Mesothelial cell of epicardium (in vitro differentiated cells): Measurements from ENCODE around the gene CLDN15. TPM values are rescaled to one million over a fixed set of nuclear protein-coding genes. Genes with fewer than 3 reads are reported as not detected.
"Not testable (repeated sequence)": the region's sequence is repeated elsewhere in the genome, so short reads cannot be mapped to it uniquely, and the experiment has no call there.

Source experiments
- DNase-seq, 2 experiments: peaks; one replicate each; pipeline ENCODE4 v3.0.0; 2021; ENCODE audit warnings: low spot score in 2 of 2; ENCODE audit not compliant: unreplicated experiment in 2 of 2
- H3K27ac Mint-ChIP-seq: 2 replicates; pipeline ENCODE4 v1.8.0; 2021; ENCODE audit warnings: mixed read lengths
- H3K27me3 Mint-ChIP-seq: 2 replicates; pipeline ENCODE4 v1.8.0; 2021; ENCODE audit warnings: low read depth, mixed read lengths
- H3K36me3 Mint-ChIP-seq: 2 replicates; pipeline ENCODE4 v1.8.0; 2021; ENCODE audit warnings: mixed read lengths
- H3K4me1 Mint-ChIP-seq: 2 replicates; pipeline ENCODE4 v1.8.0; 2021; ENCODE audit warnings: mixed read lengths
- H3K4me3 Mint-ChIP-seq: 2 replicates; pipeline ENCODE4 v1.8.0; 2021; ENCODE audit warnings: mild to moderate bottlenecking, moderate library complexity, mixed read lengths
- H3K9me3 Mint-ChIP-seq: 2 replicates; pipeline ENCODE4 v1.8.0; 2021; ENCODE audit warnings: mixed read lengths
- total RNA-seq: library from RNA; stranded (reverse); gene quantifications from 3 replicates; pipeline ENCODE4 v1.2.1, GENCODE V29; 2021
- TF ChIP-seq, protein P1 (sequence below): fragments of 200-600 bp; sonication (generic); IDR thresholded peaks from one replicate; pipeline ENCODE4 v1.5.0; 2021; ENCODE audit warnings: antibody characterized with exemption; ENCODE audit not compliant: unreplicated experiment

CLDN15 gene
- total RNA-seq, 1 donor from 2014 or later: 19.5 TPM

DNA sequence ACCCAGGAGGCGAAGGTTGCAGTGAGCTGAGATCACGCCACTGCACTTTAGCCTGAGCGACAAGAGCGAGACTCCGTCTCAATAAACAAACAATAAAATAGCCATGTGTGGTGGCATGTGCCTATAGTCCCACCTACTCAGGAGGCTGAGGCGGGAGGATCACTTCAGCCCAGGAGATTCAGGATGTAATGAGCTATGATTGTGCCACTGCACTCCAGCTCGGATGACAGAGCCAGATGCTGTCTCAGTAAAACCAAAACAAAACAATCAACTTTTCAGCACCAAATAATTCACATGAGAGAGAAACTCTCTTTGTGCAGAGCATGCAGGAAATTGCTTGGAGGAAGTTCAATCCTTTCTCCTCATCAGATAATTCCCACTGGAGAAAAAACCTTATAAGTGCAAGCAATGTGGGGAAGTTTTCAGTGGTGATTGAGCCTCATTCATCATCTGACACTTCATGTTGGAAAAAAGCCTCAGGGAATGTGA, 20.7 kb upstream of the CLDN15 start:
- Mint-ChIP-seq H3K36me3 (no peaks in the 10 kb centered on the region), H3K27me3 (no peaks in the 10 kb centered on the region), H3K9me3 (no peaks in the 10 kb centered on the region), H3K4me1 (peaks cover 2% of the 10 kb centered on the region), H3K27ac (peak overlapping the region; percentile 41), H3K4me3 (no peak overlapping the region)
- DNase-seq: no peak
- TF ChIP-seq, protein P1, sequence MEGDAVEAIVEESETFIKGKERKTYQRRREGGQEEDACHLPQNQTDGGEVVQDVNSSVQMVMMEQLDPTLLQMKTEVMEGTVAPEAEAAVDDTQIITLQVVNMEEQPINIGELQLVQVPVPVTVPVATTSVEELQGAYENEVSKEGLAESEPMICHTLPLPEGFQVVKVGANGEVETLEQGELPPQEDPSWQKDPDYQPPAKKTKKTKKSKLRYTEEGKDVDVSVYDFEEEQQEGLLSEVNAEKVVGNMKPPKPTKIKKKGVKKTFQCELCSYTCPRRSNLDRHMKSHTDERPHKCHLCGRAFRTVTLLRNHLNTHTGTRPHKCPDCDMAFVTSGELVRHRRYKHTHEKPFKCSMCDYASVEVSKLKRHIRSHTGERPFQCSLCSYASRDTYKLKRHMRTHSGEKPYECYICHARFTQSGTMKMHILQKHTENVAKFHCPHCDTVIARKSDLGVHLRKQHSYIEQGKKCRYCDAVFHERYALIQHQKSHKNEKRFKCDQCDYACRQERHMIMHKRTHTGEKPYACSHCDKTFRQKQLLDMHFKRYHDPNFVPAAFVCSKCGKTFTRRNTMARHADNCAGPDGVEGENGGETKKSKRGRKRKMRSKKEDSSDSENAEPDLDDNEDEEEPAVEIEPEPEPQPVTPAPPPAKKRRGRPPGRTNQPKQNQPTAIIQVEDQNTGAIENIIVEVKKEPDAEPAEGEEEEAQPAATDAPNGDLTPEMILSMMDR: no peak

DNA sequence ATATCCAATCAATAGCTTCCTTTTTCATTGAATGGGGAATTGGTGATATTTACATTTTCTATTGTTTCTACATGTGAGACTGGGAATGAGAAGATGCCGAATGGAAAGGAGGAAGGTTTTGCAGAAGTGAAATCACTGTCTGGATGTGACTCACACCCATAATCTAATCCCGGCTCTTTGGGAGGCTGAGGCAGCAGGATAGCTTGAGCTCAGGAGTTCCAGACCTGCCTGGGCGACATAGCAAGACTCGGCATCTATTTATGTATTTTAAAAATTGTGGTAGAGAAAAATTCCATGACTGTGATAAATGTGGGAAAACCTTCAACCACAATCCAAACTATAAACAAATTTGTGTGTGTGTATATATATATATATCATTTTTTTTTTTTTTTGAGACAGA, 18.2 kb upstream of the CLDN15 start:
- Mint-ChIP-seq H3K27me3 (no peaks in the 10 kb centered on the region), H3K4me1 (peaks cover 13% of the 10 kb centered on the region), H3K9me3 (no peaks in the 10 kb centered on the region), H3K36me3 (peaks cover 2% of the 10 kb centered on the region), H3K27ac (no peak overlapping the region), H3K4me3 (no peak overlapping the region)
- DNase-seq: no peak
- TF ChIP-seq, protein P1: no peak

DNA sequence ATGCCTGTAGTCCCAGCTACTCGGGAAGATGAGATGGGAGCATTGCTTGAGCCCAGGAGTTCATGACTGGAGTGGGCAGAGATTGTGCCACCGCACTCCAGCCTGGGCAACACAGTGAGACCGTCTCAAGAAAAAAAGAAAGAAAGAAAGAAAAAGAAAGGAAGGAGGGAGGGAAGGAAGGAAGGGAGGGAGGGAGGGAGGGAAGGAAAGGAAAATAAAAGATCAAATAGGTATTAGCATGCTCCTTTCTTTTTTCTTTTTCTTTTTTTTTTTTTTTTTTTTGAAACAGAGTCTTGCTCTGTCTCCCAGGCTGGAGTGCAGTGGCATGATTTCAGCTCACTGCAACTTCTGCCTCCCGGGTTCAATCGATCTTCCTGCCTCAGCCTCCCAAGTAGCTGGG, 15.6 kb upstream of the CLDN15 start:
- Mint-ChIP-seq H3K4me3 (peak overlapping the region; percentile 99), H3K4me1 (peaks cover 18% of the 10 kb centered on the region)
- not testable (repeated sequence) for H3K27me3 Mint-ChIP-seq, DNase-seq, H3K27ac Mint-ChIP-seq, H3K36me3 Mint-ChIP-seq, H3K9me3 Mint-ChIP-seq

DNA sequence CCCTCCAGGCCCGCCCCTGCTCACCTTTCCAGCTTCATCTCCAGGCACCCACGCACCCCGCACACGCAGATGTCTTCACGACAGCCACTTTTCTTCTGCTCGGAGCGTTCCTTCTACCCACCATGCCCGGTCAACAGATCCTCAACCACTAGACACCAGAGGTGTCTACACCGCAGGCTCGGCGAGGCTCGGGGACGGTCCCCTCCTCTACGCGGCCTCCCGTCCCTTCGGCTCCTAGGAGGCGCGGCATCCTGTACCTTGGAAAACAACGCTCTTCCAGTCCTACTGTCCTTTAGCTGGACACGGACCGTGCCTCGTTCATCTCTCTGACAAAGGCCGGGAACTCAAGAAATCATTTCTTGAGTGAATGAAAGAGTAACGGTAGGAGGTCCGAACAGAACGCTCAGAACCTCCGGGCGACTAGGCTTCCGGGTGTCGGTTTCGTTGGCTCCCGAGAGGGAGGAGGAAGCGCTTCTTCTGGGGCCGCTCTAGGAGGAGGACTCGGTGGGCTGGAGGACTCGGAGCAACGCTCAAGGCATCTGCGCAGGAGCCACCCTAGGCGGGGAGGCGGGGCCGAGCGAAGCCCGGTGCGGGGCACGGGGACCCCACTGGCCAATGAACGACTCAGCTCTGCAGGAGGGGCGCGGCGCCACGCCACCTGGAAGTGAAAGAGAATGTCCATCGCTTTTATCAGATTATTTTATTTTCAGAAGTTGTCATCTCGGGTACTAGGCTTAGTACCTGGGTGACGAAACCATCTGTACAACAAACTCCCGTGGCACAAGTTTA, 14.5 kb upstream of the CLDN15 start:
- H3K27ac Mint-ChIP-seq: peak overlapping the region; percentile 96
- TF ChIP-seq, protein P1: no peak
- no peaks in the 10 kb centered on the region for H3K27me3 Mint-ChIP-seq
- no peaks in the 10 kb centered on the region for H3K9me3 Mint-ChIP-seq
- peak; percentile 94 to 97 for DNase-seq
- H3K36me3 Mint-ChIP-seq: peaks cover 9% of the 10 kb centered on the region
- H3K4me1 Mint-ChIP-seq: peaks cover 20% of the 10 kb centered on the region
- H3K4me3 Mint-ChIP-seq: peak overlapping the region; percentile 99

DNA sequence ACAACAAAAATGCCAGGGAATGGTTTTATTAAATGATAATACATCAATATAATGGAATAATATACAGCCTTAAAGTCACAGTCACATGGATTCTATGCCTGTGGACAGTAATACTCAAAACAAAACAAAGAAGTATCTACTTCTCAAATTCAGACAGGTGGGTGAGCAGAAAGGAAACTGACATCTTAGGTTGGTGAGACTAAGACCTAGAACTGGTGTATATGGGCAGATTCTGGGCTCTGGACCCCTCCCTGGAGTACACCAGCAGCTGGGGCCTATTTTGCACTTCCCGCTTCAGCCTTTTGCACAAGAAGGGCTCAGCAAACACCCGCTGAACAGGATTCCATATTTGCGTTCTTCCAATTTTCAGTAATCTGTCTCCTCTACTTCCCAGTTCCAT, 12.7 kb upstream of the CLDN15 start:
- peak overlapping the region; percentile 99 for H3K4me3 Mint-ChIP-seq
- TF ChIP-seq, protein P1: no peak
- H3K9me3 Mint-ChIP-seq: no peaks in the 10 kb centered on the region
- H3K4me1 Mint-ChIP-seq: peaks cover 26% of the 10 kb centered on the region
- H3K36me3 Mint-ChIP-seq: peaks cover 9% of the 10 kb centered on the region
- DNase-seq: no peak
- H3K27me3 Mint-ChIP-seq: no peaks in the 10 kb centered on the region
- peak overlapping the region; percentile 2 for H3K27ac Mint-ChIP-seq

DNA sequence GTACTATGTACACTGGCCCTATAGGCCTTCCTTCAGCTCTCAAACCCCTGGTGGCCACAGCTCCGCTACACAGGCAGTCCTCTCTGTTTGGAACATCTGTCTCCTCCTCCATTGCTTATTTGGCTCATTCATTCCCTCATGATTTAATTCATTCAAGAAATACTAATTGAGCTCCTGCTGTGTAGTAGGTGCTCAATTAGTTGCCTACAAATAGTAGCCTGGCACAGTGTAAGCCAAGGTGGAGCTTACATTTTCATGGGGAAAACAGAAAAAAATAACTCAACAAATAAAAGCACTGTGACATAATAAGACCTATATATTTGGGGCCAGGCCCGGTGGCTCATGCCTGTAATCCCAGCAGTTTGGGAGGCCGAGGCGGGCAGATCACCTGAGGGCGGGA, 10.7 kb upstream of the CLDN15 start:
- TF ChIP-seq, protein P1: no peak
- Mint-ChIP-seq H3K9me3 (no peaks in the 10 kb centered on the region), H3K36me3 (peaks cover 10% of the 10 kb centered on the region), H3K27ac (no peak overlapping the region), H3K4me3 (no peak overlapping the region), H3K27me3 (no peaks in the 10 kb centered on the region), H3K4me1 (peaks cover 37% of the 10 kb centered on the region)
- DNase-seq: no peak
